A673 (cell line): ENCODE results near the gene UQCRC1.

ENCODE experiments used
- EZH2 ChIP-seq: fragments of 200-600 bp; sonication (generic); IDR thresholded peaks from 2 replicates; pipeline ENCODE4 v1.6.1; 2017; ENCODE audit warnings: borderline replicate concordance, low read depth, mild to moderate bottlenecking, mixed read lengths, antibody characterized with exemption, low read length; ENCODE audit not compliant: poor library complexity, severe bottlenecking
- TF ChIP-seq, protein P1 (sequence below): fragments of 300-800, 200-600 bp; sonication (generic); conservative IDR thresholded peaks from 2 replicates; pipeline ENCODE4 v1.5.1; 2017; ENCODE audit warnings: low read depth, mild to moderate bottlenecking, antibody characterized with exemption, low read length, moderate library complexity, mixed read lengths

DNA sequence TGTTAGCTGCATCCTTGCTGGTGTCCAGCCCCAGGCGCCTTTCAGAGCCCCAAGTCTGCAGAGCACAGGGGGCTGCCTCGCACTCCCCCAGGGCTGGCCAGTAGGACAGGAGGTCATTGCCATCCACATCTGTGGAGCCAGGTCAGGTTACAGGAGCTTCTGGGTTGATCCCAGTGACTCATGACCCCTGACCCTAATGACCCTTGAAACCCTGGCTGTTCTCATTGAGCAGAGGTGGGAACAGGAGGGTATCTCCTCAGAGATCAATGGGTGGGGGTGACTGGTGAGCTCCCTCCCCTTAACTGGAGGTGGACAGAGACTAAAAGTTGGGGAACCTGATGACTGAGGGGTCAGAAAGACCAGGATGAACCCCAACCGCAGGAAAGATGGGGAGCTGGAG, 31.9 kb upstream of the UQCRC1 start:
- TF ChIP-seq, protein P1, sequence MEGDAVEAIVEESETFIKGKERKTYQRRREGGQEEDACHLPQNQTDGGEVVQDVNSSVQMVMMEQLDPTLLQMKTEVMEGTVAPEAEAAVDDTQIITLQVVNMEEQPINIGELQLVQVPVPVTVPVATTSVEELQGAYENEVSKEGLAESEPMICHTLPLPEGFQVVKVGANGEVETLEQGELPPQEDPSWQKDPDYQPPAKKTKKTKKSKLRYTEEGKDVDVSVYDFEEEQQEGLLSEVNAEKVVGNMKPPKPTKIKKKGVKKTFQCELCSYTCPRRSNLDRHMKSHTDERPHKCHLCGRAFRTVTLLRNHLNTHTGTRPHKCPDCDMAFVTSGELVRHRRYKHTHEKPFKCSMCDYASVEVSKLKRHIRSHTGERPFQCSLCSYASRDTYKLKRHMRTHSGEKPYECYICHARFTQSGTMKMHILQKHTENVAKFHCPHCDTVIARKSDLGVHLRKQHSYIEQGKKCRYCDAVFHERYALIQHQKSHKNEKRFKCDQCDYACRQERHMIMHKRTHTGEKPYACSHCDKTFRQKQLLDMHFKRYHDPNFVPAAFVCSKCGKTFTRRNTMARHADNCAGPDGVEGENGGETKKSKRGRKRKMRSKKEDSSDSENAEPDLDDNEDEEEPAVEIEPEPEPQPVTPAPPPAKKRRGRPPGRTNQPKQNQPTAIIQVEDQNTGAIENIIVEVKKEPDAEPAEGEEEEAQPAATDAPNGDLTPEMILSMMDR = no peak
- no peak for TF ChIP-seq EZH2
